ENCODE results near the gene APRT.
"Not testable (repeated sequence)": the region's sequence is repeated elsewhere in the genome, so short reads cannot be mapped to it uniquely, and the experiment has no call there.

Gene APRT

GRCh38 chr16:88806491-88807111 lies 5.1 kb downstream of the APRT start:
- DNase-seq: no peak

- no peak for DNase-seq
These were observed 5.8 kb downstream of the APRT start for GRCh38 chr16:88805887-88806393.

GRCh38 chr16:88805340-88805715 lies 6.4 kb downstream of the APRT start:
- no peak for DNase-seq

GRCh38 chr16:88804552-88805339 lies 7.0 kb downstream of the APRT start:
- DNase-seq: no peak

- no peak for DNase-seq
These were observed 7.6 kb downstream of the APRT start for GRCh38 chr16:88804173-88804551.

GRCh38 chr16:88803264-88803987 lies 8.3 kb downstream of the APRT start, which contains the start of gene CDT1:
CDT1 (plus strand) TSS chr16:88803789; CDS start chr16:88803832, 43 bp downstream.
- DNase-seq: peak; percentile 90

- no peak for DNase-seq
These were observed 11.5 kb downstream of the APRT start for GRCh38 chr16:88800277-88800592.

GRCh38 chr16:88799569-88800276 lies 12.0 kb downstream of the APRT start:
- DNase-seq: no peak

- DNase-seq: no peak
These were observed 12.8 kb downstream of the APRT start for GRCh38 chr16:88798772-88799455.

GRCh38 chr16:88798073-88798472 lies 13.7 kb downstream of the APRT start:
- no peak for DNase-seq

- no peak for DNase-seq
These were observed 15.4 kb downstream of the APRT start for GRCh38 chr16:88796278-88796677.

GRCh38 chr16:88793251-88793954 lies 18.3 kb downstream of the APRT start:
- DNase-seq: no peak

- DNase-seq: no peak
These were observed 19.0 kb downstream of the APRT start for GRCh38 chr16:88792668-88793250.

GRCh38 chr16:88792078-88792550 lies 19.6 kb downstream of the APRT start:
- DNase-seq: no peak

GRCh38 chr16:88790312-88791211 lies 21.2 kb downstream of the APRT start:
- DNase-seq: no peak

- no peak for DNase-seq
These were observed 22.1 kb downstream of the APRT start for GRCh38 chr16:88789594-88789993.

- DNase-seq: not testable (repeated sequence)
These were observed 23.0 kb downstream of the APRT start for GRCh38 chr16:88788749-88789148.

- no peak for DNase-seq
These were observed 24.0 kb downstream of the APRT start for GRCh38 chr16:88787579-88788314.

All from right hindlimb (tissue), 1 donor.